HepG2 (cell line): ENCODE measurements around the gene GALP. TPM values are rescaled to one million over a fixed set of nuclear protein-coding genes. Genes with fewer than 3 reads are reported as not detected.
A peak's percentile ranks its signal among the peaks of the same experiment; 100 is the strongest.

Experiments used
- ARHGAP35 ChIP-seq: sonication (generic); formaldehyde crosslinking; IDR thresholded peaks from 2 replicates; pipeline ENCODE4 v1.9.0; 2022; ENCODE audit warnings: mild to moderate bottlenecking, inconsistent platforms, moderate library complexity, missing genetic modification reagents, borderline replicate concordance
- ATAD3A ChIP-seq: sonication (generic); formaldehyde crosslinking; IDR thresholded peaks from 2 replicates; pipeline ENCODE4 v1.4.0; 2020; ENCODE audit warnings: missing genetic modification reagents
- FOSL1 ChIP-seq: sonication (generic); formaldehyde crosslinking; IDR thresholded peaks from 2 replicates; pipeline ENCODE4 v1.9.0; 2021; ENCODE audit warnings: missing genetic modification reagents, borderline replicate concordance
- GTF2F1 ChIP-seq: fragments of 150-350 bp; IDR thresholded peaks from 2 replicates; pipeline ENCODE4 v1.6.1; 2014; ENCODE audit warnings: low read length
- KDM1A ChIP-seq: IDR thresholded peaks from 2 replicates; pipeline ENCODE4 v1.6.1; 2016; ENCODE audit warnings: missing compliant biosample characterization
- KLF13 ChIP-seq: sonication (generic); formaldehyde crosslinking; IDR thresholded peaks from 2 replicates; pipeline ENCODE4 v1.4.0; 2020; ENCODE audit warnings: mild to moderate bottlenecking, missing genetic modification reagents
- PCBP1 ChIP-seq: fragments of 200-400 bp; formaldehyde crosslinking; IDR thresholded peaks from 2 replicates; pipeline ENCODE4 v1.6.1; 2017; ENCODE audit warnings: mild to moderate bottlenecking, low read depth, low read length, borderline replicate concordance
- PCBP2 ChIP-seq: fragments of 200-400 bp; formaldehyde crosslinking; optimal IDR thresholded peaks from 2 replicates; pipeline ENCODE3; 2018; ENCODE audit warnings: low read length, low read depth; ENCODE audit not compliant: poor library complexity, severe bottlenecking
- SALL2 ChIP-seq: sonication (generic); formaldehyde crosslinking; IDR thresholded peaks from 2 replicates; pipeline ENCODE4 v1.8.1; 2023; ENCODE audit warnings: mild to moderate bottlenecking, missing genetic modification reagents, inconsistent platforms
- TOPORS ChIP-seq: sonication (generic); formaldehyde crosslinking; IDR thresholded peaks from 2 replicates; pipeline ENCODE4 v1.8.0; 2023; ENCODE audit warnings: mild to moderate bottlenecking, missing genetic modification reagents
- ZFP82 ChIP-seq: sonication (generic); formaldehyde crosslinking; IDR thresholded peaks from 2 replicates; pipeline ENCODE4 v1.5.1; 2020; ENCODE audit warnings: mild to moderate bottlenecking, missing genetic modification reagents, borderline replicate concordance
- ZNF260 ChIP-seq: sonication (generic); formaldehyde crosslinking; IDR thresholded peaks from 2 replicates; pipeline ENCODE4 v1.4.0; 2020; ENCODE audit warnings: missing genetic modification reagents, low read depth, mild to moderate bottlenecking, borderline replicate concordance
- ZNF883 ChIP-seq: sonication (generic); formaldehyde crosslinking; IDR thresholded peaks from 2 replicates; pipeline ENCODE4 v1.5.1; 2020; ENCODE audit warnings: mild to moderate bottlenecking, missing genetic modification reagents; ENCODE audit errors: not compliant biosample characterization
- ZSCAN20 ChIP-seq: sonication (generic); formaldehyde crosslinking; IDR thresholded peaks from 2 replicates; pipeline ENCODE4 v1.4.0; 2020; ENCODE audit warnings: missing genetic modification reagents, mild to moderate bottlenecking, borderline replicate concordance
- polyA plus RNA-seq, 8 experiments: library from polyadenylated mRNA; depleted of rRNA in 3 of 8; stranded (reverse) in 7 of 8; unstranded in 1 of 8; fragments of >200 nt; fragmentation: Illumina TruSeq in 4 of 8; extraction: Trizol in 4 of 8; gene quantifications; 2 replicates each; pipeline versions ENCODE4 v1.2.1 to v1.2.3, GENCODE V29; 2011 to 2016; ENCODE audit warnings: low read depth in 4 of 8, missing spikeins in 1 of 8, mixed read lengths in 1 of 8; ENCODE audit not compliant: insufficient read depth in 1 of 8
- total RNA-seq, 5 experiments: library from RNA; depleted of rRNA; stranded (reverse); fragments of >200 nt; fragmentation: Illumina TruSeq; extraction: Trizol; gene quantifications; 2 replicates each; pipeline ENCODE4 v1.2.3, GENCODE V29; 2016; ENCODE audit warnings: low read depth in 1 of 5
- TF ChIP-seq, protein P1 (sequence below): sonication (generic); formaldehyde crosslinking; IDR thresholded peaks from 2 replicates; pipeline ENCODE4 v1.4.0; 2020; ENCODE audit warnings: missing genetic modification reagents, mild to moderate bottlenecking, borderline replicate concordance
- TF ChIP-seq, protein P2 (sequence below): sonication (generic); formaldehyde crosslinking; IDR thresholded peaks from 2 replicates; pipeline ENCODE4 v1.5.0; 2020; ENCODE audit warnings: missing genetic modification reagents
- TF ChIP-seq, protein P3 (sequence below): sonication (generic); formaldehyde crosslinking; IDR thresholded peaks from 2 replicates; pipeline ENCODE4 v1.5.1; 2020; ENCODE audit warnings: mild to moderate bottlenecking, missing genetic modification reagents, moderate library complexity
- TF ChIP-seq, protein P4 (sequence below): sonication (generic); formaldehyde crosslinking; IDR thresholded peaks from 2 replicates; pipeline ENCODE4 v1.8.1; 2023; ENCODE audit warnings: mild to moderate bottlenecking, inconsistent platforms, moderate library complexity, missing genetic modification reagents, borderline replicate concordance
- TF ChIP-seq, protein P5 (sequence below): sonication (generic); formaldehyde crosslinking; IDR thresholded peaks from 2 replicates; pipeline ENCODE4 v1.5.0; 2020; ENCODE audit warnings: missing genetic modification reagents
- TF ChIP-seq, protein P6 (sequence below): sonication (generic); formaldehyde crosslinking; IDR thresholded peaks from 2 replicates; pipeline ENCODE4 v1.5.0; 2020; ENCODE audit warnings: missing genetic modification reagents, mild to moderate bottlenecking, borderline replicate concordance

Gene GALP
- total and polyA plus RNA-seq, 2 of the 13 experiments (the other 11 are each of a cell fraction or from before 2014, with no cell fraction given), result not detected

DNA sequence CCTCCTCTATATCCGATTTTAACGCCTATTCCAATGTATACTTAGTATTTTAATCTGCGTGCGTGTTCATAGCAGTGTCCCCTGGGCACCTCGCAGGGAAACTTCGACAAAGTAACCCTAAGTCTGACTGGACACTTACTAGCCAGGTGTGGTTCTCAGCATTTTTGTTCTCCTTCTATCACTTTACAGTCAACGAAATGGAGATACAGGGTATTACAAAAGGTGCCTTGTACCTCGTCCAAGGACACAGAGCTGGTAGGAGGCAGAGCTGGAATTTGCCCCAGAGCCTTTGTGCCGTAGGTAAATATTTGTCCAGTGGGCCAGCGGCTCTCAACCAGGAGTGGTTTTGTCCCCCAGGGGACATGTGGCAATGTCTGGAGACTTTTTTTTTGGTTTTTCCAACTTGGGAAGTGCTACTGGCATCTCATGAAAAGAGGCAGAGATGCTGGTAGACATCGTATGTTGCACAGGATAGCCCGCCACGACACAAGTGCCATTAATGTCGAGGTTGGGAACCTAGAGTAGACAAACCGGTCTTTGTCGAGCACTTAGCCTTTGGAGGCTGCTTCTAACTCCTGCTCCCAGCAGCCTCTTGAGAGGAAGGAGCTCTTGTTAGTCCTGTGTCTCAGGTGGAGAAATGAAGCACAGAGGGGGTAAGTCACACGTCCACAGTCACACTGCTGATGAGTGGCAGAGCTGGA lies 33.6 kb upstream of the GALP start (continued):
- TF ChIP-seq, protein P1, sequence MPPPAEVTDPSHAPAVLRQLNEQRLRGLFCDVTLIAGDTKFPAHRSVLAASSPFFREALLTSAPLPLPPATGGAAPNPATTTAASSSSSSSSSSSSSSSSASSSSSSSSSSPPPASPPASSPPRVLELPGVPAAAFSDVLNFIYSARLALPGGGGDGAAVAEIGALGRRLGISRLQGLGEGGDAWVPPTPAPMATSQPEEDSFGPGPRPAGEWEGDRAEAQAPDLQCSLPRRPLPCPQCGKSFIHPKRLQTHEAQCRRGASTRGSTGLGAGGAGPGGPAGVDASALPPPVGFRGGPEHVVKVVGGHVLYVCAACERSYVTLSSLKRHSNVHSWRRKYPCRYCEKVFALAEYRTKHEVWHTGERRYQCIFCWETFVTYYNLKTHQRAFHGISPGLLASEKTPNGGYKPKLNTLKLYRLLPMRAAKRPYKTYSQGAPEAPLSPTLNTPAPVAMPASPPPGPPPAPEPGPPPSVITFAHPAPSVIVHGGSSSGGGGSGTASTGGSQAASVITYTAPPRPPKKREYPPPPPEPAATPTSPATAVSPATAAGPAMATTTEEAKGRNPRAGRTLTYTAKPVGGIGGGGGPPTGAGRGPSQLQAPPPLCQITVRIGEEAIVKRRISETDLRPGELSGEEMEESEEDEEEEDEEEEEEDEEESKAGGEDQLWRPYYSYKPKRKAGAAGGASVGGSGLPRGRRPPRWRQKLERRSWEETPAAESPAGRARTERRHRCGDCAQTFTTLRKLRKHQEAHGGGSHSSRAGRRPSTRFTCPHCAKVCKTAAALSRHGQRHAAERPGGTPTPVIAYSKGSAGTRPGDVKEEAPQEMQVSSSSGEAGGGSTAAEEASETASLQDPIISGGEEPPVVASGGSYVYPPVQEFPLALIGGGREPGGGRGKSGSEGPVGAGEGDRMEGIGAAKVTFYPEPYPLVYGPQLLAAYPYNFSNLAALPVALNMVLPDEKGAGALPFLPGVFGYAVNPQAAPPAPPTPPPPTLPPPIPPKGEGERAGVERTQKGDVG (CRISPR knock-in tag), result 0 out of 2 replicates have a peak, but pooled peaks have one; percentile 57
- no peak for TF ChIP-seq GTF2F1
- no peak for TF ChIP-seq ZNF883 (CRISPR knock-in tag)
- TF ChIP-seq, protein P2, sequence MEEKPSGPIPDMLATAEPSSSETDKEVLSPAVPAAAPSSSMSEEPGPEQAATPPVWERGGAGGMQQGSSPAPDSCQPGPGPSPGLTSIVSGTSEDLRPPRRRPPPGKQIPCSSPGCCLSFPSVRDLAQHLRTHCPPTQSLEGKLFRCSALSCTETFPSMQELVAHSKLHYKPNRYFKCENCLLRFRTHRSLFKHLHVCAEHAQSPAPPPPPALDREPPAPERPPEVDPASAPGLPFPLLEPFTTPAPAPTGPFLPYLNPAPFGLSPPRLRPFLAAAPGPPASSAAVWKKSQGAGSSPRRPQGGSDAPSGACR (CRISPR knock-in tag), result no peak
- TF ChIP-seq KLF13 (CRISPR knock-in tag), result no peak
- no peak for TF ChIP-seq TOPORS (CRISPR knock-in tag)
- TF ChIP-seq KDM1A (CRISPR knock-in tag), result no peak
- TF ChIP-seq ARHGAP35, result no peak
- TF ChIP-seq ZSCAN20 (CRISPR knock-in tag), result no peak
- TF ChIP-seq ZFP82, result no peak
- TF ChIP-seq PCBP2, result no peak
- TF ChIP-seq PCBP1, result no peak
- TF ChIP-seq, protein P3, sequence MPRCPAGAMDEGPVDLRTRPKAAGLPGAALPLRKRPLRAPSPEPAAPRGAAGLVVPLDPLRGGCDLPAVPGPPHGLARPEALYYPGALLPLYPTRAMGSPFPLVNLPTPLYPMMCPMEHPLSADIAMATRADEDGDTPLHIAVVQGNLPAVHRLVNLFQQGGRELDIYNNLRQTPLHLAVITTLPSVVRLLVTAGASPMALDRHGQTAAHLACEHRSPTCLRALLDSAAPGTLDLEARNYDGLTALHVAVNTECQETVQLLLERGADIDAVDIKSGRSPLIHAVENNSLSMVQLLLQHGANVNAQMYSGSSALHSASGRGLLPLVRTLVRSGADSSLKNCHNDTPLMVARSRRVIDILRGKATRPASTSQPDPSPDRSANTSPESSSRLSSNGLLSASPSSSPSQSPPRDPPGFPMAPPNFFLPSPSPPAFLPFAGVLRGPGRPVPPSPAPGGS (CRISPR knock-in tag), result peak; percentile 54; the same call in 1 of the 2 replicates
- TF ChIP-seq FOSL1 (CRISPR knock-in tag), result no peak
- TF ChIP-seq, protein P4, sequence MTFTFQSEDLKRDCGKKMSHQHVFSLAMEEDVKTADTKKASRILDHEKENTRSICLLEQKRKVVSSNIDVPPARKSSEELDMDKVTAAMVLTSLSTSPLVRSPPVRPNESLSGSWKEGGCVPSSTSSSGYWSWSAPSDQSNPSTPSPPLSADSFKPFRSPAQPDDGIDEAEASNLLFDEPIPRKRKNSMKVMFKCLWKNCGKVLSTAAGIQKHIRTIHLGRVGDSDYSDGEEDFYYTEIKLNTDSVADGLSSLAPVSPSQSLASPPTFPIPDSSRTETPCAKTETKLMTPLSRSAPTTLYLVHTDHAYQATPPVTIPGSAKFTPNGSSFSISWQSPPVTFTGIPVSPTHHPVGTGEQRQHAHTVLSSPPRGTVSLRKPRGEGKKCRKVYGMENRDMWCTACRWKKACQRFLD, result no peak
- no peak for TF ChIP-seq ZNF260 (CRISPR knock-in tag)
- TF ChIP-seq ATAD3A (CRISPR knock-in tag), result no peak
- TF ChIP-seq, protein P5, sequence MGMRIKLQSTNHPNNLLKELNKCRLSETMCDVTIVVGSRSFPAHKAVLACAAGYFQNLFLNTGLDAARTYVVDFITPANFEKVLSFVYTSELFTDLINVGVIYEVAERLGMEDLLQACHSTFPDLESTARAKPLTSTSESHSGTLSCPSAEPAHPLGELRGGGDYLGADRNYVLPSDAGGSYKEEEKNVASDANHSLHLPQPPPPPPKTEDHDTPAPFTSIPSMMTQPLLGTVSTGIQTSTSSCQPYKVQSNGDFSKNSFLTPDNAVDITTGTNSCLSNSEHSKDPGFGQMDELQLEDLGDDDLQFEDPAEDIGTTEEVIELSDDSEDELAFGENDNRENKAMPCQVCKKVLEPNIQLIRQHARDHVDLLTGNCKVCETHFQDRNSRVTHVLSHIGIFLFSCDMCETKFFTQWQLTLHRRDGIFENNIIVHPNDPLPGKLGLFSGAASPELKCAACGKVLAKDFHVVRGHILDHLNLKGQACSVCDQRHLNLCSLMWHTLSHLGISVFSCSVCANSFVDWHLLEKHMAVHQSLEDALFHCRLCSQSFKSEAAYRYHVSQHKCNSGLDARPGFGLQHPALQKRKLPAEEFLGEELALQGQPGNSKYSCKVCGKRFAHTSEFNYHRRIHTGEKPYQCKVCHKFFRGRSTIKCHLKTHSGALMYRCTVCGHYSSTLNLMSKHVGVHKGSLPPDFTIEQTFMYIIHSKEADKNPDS, result no peak
- TF ChIP-seq, protein P6, sequence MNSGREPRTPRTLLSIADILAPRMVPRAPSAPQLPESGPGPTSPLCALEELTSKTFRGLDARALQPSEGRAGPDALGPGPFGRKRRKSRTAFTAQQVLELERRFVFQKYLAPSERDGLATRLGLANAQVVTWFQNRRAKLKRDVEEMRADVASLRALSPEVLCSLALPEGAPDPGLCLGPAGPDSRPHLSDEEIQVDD (CRISPR knock-in tag), result no peak
- TF ChIP-seq SALL2 (CRISPR knock-in tag), result no peak
